Measurements from ENCODE around the gene RAB28.
"Not testable (repeated sequence)": the region's sequence is repeated elsewhere in the genome, so short reads cannot be mapped to it uniquely, and the experiment has no call there.

The RAB28 gene

DNA sequence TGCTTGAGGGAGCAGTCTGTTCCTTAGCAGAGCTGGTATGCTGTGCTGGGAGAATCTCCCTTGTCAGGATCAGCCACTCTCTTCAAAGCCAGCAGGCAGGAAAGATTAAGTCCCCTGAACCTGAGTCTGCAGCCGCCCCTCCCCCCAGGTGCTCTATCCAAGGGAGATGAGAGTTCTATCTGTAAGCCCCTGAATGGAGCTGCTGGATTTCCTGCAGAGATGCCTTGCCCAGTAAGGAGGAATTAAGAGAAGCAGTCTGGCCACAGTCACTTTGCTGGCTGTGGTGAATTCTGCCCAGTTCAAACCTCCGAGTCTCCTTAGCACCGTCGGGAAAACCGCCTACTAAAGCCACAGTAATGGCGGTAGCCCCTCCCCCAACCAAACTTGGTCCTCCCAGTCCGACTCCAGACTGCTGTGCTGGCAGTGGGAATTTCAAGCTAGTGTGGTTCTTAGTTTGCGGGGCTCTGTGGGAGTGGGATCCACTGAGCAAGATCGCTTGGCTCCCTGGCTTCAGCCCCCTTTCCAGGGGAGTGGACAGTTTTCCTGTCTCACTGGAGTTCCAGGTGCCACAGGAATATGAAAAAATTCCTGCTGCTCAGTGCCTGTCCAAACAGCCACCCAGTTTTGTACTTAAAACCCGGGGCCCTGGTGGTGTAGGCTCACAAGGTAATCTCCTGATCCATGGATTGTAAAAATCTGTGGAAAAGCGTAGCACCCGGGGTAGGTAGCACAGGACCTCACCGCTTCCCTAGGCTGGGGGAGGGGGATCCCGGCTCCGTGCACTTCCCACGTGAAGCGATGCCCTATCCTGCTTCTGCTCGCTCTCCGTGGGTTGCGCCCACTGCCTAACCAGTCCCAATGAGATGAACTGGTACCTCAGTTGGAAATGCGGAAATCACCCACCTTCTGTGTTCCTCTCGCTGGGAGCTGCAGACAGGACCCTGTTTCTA, 38.0 kb downstream of the RAB28 start:
- no peak for DNase-seq (ENCODE audit: low read depth)

DNA sequence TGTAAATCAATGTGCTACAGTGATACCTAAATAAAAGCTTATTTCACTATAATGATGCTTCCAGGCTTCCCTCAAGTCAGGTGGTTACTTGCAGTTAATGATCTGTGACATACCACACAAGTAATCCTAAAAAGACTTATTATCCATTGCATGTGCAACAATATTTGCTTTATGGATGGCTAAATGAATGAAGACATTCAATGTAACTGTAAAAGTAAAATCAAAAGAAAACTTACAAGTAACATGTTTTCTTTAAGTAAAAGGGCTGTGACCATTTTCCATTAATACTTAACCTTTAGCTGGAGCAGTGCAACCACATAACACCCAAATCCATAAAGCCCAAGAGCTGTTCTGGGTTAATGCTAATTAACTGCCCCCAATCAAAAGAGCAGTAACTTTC, 42.6 kb downstream of the RAB28 start:
- no peak for DNase-seq (ENCODE audit: low read depth)

DNA sequence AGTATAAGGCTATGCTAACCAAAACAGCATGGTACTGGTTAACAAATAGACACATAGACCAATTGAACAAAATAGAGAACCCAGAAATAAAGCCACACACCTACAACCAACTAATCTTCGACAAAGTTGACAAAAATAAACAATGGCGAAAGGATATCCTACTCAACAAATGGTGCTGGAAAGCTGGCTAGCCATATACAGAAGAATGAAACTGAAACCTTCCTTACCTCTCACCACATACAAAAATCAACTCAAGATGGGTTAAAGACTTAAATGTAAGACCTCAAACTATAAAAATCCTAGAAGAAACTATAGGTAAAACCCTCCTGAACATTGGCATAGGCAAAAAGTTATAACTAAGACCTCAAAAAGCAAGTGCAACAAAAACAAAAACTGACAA, 47.2 kb downstream of the RAB28 start:
- no peak for DNase-seq (ENCODE audit: low read depth)

DNA sequence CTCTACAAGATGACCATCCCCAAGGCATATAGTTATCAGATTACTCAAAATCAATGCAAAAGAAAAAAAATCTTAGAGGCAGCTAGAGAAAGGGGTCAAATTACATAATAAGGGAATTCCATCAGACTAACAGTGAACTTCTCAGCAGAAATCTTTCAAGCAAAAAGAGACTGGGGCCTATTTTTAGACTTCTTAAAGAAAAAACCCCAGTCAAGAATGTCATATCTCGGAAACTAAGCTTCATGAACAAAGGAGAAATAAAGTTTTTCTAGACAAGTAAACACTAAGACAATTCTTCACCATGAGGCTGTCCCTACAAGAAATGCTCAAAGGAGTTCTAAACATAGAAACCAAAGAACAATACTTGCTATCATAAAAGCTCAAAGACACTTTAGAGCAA, 51.7 kb downstream of the RAB28 start:
- DNase-seq (ENCODE audit: low read depth): no peak

DNA sequence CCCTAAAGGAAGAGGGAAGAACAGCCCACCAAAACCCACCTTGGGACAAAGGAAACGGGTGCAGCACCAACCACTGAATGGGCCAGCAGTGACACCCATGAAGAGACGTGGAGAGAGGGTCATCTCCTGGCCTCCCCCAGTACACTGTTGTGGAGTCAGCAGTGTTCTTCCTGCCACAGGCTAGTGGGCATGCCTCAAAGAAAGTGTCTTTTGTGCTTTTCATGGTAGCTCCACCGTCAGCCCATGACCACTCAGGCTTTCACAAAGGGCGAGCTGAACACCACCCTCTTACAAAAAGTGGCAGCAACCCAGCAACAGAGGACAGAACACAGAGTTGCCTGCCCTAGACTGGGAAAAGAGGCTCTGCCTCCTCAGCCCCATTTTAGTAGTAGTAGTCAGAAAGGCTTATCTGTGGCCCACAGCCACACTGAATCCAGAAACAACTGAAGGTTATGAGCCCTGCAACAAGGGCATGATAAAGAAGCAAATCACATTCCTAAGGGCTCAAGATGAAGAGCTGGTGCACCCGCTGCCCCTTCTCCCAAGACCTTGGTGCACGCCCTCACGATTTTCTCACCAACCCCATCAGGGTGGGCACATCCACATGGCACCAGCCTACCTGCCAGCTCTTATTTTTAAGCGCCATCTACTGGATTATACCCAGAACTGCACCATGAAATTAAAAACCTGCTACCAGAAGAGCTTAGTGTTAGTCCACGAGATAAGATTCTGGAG, 53.1 kb downstream of the RAB28 start:
- no peak for DNase-seq (ENCODE audit: low read depth)

DNA sequence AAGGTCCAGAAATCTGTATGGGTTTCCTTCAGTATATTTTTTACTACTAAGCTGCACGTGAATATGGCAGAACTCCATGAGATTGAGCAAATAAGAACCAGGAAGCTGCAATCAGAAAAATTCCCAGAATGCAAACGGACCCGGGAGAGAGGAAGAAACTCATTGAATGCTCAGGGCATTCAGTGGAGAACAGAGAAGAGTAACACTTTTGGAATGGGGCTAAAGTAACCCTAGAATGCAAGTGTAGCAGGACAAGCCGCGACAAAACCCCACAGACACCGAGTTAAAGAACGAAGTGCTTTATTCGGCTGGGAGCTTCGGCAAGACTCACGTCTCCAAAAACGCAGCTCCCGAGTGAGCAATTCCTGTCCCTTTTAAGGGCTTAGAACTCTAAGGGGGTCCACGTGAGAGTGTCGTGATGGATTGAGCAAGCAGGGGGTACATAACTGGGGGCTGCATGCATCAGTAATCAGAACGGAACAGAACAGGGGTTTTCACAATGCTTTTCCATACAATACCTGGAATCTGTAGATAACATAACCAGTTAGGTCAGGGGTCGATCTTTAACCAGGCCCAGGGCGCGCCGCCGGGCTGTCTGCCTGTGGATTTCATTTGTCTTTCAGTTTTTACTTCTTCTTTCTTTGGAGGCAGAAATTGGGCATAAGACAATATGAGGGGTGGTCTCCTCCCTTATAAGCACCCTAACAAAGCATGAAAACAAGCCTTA, 56.4 kb downstream of the RAB28 start:
- no peak for DNase-seq (ENCODE audit: low read depth)

DNA sequence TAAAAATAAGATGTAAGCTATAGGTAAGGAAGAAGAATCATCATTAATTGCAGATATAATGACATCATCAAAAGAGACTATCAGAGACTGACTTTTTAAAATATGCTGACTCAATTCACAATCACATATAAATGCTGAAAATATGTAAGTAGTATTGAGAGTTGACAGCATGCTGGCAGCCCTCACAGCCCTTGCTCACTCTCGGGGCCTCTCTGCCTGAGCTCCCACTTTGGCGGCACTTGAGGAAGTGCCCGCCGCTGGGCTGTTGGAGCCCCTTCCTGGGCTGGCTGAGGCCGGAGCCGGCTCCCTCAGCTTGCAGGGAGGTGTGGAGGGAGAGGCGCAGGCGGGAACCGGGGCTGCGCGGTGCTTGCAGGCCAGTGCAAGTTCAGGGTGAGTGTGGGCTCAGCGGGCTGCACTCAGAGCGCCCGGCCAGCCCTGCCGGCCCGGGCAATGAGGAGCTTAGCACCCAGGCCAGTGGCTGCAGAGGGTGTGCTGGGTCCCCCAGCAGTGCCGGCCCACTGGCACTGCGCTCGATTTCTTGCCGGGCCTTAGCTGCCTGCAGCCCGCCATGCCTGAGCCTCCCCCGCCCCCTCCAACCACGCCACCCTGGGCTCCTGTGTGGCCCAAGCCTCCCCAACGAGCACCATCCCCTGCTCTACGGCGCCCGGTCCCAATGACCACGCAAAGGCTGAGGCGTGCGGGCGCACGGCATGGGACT, 68.9 kb downstream of the RAB28 start:
- DNase-seq (ENCODE audit: low read depth): no peak

DNA sequence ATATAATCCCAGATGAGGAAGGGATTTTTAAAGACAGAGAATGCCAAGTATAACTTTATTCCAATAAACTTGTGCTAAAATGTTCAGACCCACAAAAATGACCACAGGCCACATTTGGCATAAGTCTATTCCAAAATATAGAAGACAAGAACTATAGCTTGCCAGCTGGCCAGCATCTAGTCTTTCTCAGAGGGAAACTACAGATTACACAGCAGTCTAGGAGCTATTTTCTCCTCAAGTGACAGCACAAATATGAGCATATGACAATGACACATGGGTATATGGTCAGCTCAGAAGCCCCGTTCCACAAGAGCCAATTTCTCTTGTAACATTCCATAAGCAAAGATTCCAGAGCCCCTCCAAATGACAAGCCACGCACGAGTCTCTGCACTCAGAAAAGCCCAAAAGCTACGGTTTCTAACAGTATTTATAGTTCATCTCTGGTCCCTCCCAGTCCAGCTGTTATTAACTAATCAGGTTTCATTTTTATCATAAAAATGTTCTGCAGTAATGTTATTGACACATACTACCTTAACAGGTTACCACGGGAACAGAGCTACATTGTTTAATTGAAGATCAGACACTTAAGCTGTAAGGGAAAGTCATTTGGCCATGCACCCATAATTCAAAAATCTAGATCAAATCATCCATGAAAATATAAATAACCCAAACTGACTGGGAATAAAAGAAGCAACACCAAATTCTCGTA, 70.3 kb downstream of the RAB28 start:
- no peak for DNase-seq (ENCODE audit: low read depth)

DNA sequence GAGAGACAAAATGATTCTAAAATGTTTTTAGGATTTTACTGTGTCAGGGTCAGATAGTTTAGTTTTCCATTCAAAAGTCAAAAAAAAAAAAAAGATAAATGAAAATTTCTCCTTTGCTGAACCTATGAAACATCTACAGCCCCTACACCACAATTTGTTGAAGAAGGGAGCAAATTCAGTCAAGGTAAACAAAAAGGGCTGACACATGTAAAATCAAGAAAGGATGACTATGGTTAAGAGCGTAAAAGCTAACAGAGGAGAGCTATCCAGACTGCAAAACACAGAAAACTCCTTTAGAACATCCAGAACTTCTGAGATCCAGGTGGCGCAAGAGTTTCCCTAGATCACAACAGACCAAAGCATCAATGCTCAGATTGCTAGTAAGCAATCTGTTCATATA, 72.2 kb downstream of the RAB28 start:
- DNase-seq (ENCODE audit: low read depth): no peak

DNA sequence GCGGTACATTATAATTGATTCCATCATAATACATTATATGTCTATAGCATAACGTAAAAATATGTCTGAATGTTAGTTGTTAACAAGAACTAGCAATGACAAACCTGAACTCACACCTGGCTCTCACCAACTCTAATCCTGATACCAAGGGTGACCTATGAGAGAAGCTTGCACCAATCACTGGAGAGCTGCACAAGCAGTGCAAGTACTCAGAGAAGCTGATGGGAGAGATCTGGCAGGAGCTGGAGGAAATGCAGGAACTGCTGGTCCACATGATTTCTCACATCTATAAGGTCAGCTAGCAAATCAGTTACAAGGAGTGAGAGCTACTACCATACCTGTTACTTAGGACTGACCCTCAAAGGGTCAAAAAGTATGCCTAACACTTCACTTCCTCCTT, 74.8 kb downstream of the RAB28 start:
- no peak for DNase-seq (ENCODE audit: low read depth)

DNA sequence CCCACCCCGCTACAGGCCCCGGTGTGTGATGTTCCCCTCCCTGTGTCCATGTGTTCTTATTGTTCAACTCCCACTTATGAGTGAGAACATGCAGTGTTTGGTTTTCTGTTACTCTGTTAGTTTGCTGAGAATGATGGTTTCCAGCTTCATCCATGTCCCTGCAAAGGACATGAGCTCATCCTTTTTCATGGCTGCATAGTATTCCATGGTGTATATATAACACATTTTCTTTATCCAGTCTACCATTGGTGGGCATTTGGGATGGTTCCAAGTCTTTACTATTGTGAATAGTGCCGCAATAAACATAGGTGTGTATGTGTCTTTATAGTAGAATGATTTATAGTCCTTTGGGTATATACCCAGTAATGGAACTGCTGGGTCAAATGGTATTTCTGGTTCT, 78.0 kb downstream of the RAB28 start:
- DNase-seq (ENCODE audit: low read depth): not testable (repeated sequence)

DNA sequence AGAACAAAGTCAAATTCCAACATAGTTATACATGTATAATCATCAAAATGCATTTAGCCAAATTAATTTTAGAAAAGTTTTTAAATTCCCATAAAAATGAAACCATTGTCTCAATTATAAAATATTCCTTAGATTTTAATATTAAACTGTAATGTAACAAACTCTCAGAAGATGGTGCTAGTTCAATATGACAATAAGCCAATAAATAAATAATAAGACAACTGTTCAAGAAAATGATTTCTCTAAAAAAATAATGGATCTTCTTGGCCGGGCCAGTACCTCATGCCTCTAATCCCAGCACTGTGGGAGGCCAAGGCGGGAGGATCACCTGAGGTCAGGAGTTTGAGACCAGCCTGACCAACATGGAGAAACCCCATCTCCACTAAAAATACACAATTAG, 80.3 kb downstream of the RAB28 start:
- no peak for DNase-seq (ENCODE audit: low read depth)

DNA sequence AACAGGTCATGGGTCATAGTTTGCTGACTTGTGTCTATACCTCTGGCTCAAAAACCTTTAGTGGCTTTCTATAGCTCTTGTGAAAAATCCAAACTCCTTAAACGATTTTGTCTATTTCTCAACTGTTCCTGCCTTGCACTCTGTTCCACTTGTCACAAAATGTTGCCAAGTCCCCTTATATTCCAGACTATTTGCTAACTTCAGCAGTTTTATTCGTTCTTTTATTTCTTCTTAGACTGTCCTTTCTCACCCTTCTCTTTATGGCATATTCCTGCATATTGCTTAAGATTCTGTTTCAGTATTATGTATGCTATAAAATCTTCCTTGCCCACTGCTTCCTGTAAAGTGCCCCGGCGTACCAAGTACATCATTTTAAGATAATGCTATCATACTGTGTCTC, 80.8 kb downstream of the RAB28 start:
- no peak for DNase-seq (ENCODE audit: low read depth)

DNA sequence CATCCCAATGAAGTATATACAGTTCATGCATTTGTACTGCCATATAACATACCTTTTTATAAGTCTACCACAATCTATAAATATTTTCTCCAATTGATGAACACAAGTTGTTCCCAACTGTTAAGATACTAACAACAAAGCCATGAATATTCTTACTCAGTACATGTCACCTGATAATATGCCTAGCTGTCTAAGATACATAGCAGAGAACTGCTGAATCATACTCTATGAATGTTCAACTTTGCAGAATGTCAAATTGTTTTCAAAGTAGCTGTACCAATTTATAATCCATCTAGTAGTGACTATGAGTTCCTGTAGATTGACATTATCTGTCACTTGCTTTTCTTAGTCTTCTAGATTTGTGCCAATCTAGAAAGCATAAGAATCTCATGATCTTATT, 84.9 kb downstream of the RAB28 start:
- no peak for DNase-seq (ENCODE audit: low read depth)

DNA sequence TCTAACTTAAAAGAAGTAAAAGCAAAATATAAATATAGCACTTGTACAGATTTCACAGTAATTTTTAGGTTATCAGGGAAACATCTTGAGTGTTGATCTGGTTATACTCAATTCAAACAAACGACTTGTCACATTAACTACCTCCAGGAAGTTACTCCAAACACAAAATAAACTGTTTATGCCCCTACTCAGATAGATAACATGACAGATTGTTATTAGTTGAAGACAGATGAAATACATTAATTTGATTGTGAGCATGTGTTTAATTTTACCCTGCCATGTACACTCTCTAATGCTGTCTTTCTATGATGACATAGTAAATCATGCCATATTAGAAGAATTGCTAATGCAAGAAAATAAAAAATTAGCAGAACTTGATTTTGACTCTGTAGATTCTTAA, 88.0 kb downstream of the RAB28 start:
- no peak for DNase-seq (ENCODE audit: low read depth)

DNA sequence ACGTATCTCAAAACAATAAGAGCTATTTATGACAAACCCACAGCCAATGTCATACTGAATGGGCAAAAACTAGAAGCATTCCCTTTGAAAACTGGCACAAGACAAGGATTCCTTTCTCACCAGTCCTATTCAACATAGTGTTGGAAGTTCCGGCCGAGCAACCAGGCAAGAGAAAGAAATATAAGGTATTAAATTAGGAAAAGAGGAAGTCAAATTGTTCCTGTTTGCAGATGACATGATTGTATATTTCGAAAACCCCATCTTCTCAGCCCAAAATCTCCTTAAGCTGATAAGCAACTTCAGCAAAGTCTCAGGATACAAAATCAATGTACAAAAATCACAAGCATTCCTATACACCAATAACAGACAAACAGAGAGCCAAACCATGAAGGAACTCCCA, 94.2 kb downstream of the RAB28 start:
- DNase-seq (ENCODE audit: low read depth): not testable (repeated sequence)

DNA sequence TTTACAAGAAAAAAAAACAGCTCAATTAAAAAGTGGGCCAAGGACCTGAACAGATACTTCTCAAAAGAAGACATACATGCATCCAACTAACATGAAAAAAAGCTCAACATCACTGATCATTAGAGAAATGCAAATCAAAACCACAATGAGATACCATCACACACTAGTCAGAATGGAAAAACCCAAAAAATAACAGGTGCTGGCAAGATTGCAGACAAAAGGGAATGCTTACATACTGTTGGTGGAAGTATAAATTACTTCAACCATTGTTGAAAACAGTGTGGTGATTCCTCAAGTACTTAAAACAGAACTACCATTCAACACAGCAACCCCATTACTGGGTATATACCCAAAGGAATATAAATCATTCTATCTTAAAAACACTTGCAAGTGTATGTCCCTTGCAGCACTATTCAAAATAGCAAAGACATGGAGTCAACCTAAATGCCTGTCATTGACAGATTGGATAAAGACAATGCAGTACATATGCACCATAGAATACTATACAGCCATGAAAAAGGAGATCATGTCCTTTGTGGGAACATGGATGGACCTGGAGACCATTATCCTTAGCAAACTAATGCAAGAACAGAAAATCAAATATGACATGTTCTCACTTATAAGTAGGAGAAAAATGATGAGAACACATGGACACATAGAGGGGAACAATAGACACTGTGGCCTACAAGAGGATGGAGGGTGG, 97.6 kb downstream of the RAB28 start:
- no peak for DNase-seq (ENCODE audit: low read depth)

DNA sequence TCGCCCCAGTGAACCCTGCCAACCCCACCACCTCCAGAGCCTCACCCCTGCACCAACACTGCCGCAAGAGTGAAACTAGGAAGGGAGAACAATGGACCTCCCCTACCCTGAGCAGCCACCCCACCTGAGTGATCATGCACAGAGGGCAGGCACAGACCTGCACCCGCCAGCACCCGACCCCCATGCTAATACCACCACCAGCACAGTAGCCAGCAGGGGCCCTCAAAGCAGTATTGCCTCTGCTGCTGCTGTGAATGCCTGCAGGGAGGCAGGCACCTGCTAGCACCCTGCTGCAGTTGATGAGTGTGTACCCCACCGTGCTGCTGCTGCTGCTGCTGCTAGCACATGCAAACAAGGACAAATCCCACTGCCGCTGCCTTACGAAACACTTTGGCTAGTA, 100.1 kb downstream of the RAB28 start:
- no peak for DNase-seq (ENCODE audit: low read depth)

DNA sequence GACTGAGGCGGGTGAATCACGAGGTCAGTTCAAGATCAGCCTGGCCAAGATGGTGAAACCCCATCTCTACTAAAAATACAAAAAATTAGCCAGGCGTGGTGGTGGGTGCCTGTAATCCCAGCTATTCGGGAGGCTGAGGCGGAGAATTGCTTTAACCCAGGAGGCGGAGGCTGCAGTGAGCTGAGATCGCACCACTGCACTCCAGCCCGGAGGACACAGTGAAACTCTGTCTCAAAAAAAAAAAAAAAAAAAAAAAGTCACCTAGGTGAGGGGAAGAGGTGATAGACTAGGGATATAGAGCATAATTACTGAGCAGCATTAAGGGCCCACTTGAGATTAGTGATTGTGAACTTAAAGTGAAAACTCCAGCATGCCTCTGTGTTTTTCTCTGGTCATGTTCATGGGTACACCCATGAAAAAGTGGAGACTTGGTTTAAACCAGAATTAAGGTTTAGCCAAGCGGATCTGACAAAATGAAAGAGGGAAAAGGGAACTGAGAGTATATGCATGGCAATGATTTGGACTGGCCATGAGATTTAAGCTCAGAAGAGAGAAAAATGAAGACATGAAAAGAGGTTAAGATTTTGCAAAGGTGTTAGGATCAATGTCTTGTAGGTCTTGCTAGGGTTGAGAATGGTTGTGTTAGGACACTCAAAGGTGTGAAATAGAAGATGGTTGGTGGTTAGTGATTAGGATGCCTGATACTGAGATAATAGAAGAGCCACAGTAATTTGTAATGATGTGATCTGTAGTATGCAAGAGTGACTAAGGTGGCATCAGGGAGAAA, 105.0 kb downstream of the RAB28 start:
- DNase-seq (ENCODE audit: low read depth): no peak

DNA sequence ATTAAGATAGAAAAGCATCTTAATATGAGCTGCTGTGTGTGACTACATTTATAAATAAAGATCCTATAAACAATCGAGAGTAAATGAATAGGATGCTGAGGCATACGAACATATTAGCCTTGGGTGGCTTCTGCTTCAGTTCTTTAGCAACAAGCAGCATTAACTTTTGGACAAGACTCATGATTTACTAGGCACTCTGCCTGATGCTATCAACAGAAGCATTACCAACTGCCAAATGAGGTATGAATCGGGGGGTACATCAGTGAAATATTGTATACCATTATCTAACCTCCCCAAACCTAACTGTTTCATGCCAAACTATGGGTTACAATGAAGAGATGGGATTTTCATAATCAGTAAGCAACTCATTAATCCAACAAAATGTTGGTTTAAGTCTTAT, 113.1 kb downstream of the RAB28 start:
- DNase-seq (ENCODE audit: low read depth): no peak

Data from stimulated activated CD8-positive, alpha-beta memory T cell treated with anti-CD3 and anti-CD28 coated beads, Interleukin-7, amount 100 ng/mL, for 24 hours (primary cell).